ENCODE measurements around the gene AKAIN1. TPM values are rescaled to one million over a fixed set of nuclear protein-coding genes. Genes with fewer than 3 reads are reported as not detected.

The AKAIN1 gene
- total RNA-seq, 1 donor from 2014 or later: not detected

DNA sequence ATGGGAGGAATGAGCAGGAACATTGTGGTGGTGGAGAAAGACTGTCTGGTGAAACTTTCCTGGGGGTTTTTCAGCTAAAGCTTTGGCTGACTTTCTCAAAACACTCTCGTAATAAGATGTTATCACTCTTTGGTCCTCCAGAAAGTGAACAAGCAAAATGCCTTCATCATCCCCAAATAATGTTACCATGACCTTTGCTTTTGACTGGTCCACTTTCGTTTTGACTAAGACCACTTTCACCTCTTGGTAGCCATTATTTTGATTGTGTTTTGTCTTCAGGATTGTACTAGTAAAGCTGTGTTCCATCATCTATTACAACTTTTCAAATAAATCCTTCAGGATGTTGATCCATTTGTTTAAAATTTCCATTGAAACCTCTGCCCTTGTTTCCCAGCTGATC, 103.2 kb downstream of the AKAIN1 start:
- Mint-ChIP-seq H3K4me3 (ENCODE audit: unreplicated experiment) (no peak overlapping the region), H3K27me3 (ENCODE audit: unreplicated experiment) (peaks cover 1% of the 10 kb centered on the region), H3K27ac (ENCODE audit: unreplicated experiment) (no peak overlapping the region), H3K36me3 (ENCODE audit: low read depth, unreplicated experiment) (no peaks in the 10 kb centered on the region), H3K4me1 (ENCODE audit: unreplicated experiment) (peaks cover 4% of the 10 kb centered on the region), H3K9me3 (ENCODE audit: unreplicated experiment) (no peaks in the 10 kb centered on the region)
- no peak for DNase-seq (ENCODE audit: low spot score)
- TF ChIP-seq, protein P1, sequence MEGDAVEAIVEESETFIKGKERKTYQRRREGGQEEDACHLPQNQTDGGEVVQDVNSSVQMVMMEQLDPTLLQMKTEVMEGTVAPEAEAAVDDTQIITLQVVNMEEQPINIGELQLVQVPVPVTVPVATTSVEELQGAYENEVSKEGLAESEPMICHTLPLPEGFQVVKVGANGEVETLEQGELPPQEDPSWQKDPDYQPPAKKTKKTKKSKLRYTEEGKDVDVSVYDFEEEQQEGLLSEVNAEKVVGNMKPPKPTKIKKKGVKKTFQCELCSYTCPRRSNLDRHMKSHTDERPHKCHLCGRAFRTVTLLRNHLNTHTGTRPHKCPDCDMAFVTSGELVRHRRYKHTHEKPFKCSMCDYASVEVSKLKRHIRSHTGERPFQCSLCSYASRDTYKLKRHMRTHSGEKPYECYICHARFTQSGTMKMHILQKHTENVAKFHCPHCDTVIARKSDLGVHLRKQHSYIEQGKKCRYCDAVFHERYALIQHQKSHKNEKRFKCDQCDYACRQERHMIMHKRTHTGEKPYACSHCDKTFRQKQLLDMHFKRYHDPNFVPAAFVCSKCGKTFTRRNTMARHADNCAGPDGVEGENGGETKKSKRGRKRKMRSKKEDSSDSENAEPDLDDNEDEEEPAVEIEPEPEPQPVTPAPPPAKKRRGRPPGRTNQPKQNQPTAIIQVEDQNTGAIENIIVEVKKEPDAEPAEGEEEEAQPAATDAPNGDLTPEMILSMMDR (IDR thresholded peaks at IDR 0.05; ENCODE audit: unreplicated experiment): no peak

Other genes starting within 250 kb of the AKAIN1 start
- gene ZBTB14, start 98.5 kb upstream of the AKAIN1 start, total RNA-seq (ENCODE audit: unreplicated experiment): 23.2 TPM

Measured in endothelial cell (in vitro differentiated cells).